ENCODE results near the gene DLL4. TPM values are rescaled to one million over a fixed set of nuclear protein-coding genes. Genes with fewer than 3 reads are reported as not detected.

DLL4 gene
- total and polyA plus RNA-seq, 4 donors, result 5.6 to 8.5 (median 6.7) TPM

DNA sequence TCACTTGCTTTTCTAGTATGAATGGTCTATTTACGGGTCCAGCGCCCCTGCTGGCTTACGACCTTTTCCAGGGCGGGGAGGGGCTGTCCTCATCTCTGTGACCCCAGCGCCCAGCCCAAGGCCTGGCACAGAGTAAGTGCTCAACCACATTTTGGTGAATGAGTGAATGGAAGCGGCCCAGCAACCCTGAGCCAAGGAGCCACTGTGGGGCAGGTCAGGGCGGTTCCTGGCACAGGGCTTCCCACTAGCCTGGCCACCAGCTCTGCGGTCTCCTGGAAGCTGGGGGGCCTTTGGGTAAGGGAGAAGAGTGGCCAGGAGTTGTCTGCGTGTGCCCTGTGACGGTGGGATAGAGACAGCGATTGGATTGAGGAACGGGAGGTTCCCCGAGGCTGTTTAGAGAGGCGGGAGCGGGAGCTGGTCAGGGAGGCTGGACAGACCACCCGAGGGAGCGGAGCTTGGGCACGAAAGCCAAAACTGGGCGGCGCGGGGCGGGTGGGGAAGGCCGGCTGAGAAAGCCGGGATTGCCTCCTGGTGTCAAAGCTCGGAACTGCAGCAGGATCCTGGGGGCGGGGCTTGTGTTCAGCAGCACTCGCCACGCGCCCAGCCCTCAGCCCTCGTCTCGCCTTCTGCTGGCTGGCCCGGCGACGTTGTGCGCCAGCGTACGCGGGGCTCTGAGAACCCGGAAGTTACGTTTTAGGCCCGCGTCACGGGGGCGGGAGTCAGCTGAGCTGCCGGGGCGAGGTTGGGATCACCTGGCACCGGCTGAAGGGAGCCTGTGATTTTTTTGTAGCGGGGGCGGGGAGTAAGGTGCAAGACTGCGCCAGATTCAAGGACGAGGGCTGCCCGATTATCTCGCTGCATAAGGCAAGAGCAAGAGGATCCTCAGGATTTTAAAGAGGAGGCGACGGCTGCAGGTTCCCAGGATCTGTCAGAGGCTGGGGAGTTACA lies 35.1 kb upstream of the DLL4 start, which contains the start of gene VPS18:
Gene VPS18 (plus strand): TSS at position 718 of the 948 bp plus-strand sequence. CDS start 319 bp downstream, outside the sequence.
- Histone ChIP-seq H3K9me3 (ENCODE audit: control insufficient read depth, insufficient read depth, low read length) (no peaks in the 10 kb centered on the region), H3K4me1 (ENCODE audit: control insufficient read depth, insufficient read depth, low read length) (peaks cover 25% of the 10 kb centered on the region), H3K4me3 (ENCODE audit: low read depth, low read length) (peak within 1 kb of the TSS; percentile 87), H3K27me3 (ENCODE audit: control insufficient read depth, insufficient read depth, low read length) (no peaks in the 10 kb centered on the region), H3K36me3 (ENCODE audit: control insufficient read depth, insufficient read depth, low read length) (peaks cover 27% of the 10 kb centered on the region), H3K27ac (ENCODE audit: low read depth, low read length) (peak within 1 kb of the TSS; percentile 93)
- DNase-seq (ENCODE audit: low read depth in 4 of 6, low spot score in 6 of 6), result peak; percentile 94 to 99 (median 96)
- 2% methylated on average over 55 of the region's 55 CpGs for WGBS (ENCODE audit: insufficient coverage)

DNA sequence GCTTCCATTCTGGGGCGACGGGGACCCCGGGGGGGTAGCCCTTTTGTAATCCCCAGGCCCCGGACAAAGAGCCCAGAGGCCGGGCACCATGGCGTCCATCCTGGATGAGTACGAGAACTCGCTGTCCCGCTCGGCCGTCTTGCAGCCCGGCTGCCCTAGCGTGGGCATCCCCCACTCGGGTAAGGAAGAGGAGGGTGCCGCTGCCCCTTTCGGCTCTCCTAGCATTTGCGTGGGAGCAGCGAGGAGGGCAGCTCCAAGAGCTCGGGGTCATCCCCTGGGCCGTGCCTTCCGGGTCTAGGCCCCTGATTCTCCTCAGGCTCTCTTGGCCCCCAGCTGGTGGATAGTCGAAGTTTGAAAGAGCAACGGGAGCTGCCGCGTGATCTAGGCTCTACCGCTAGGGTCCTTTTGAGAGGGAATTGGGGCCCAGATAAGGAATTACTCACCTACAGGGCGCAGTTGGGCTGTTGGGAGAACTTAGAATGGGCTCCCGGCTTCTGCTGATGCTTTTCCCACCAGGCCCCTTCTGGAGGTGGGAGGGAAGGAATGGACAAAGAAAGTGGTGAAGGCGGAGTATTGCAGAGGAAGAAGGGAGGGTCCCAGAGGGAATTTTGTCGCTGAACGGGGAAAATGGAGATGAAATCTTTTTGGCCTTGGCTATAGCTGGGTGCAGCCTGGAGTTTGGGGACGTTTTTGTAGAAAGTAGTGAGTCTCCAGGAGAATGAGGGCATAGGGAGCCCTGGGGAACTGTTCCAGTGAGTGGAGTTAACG lies 34.3 kb upstream of the DLL4 start:
- H3K4me1 ChIP-seq (ENCODE audit: control insufficient read depth, insufficient read depth, low read length), result peaks cover 25% of the 10 kb centered on the region
- no peaks in the 10 kb centered on the region for H3K9me3 ChIP-seq (ENCODE audit: control insufficient read depth, insufficient read depth, low read length)
- under 1% methylated on average over 31 of the region's 33 CpGs for WGBS (ENCODE audit: insufficient coverage)
- H3K27me3 ChIP-seq (ENCODE audit: control insufficient read depth, insufficient read depth, low read length), result no peaks in the 10 kb centered on the region
- H3K27ac ChIP-seq (ENCODE audit: low read depth, low read length), result peak overlapping the region; percentile 93
- peak overlapping the region; percentile 87 for H3K4me3 ChIP-seq (ENCODE audit: low read depth, low read length)
- DNase-seq (ENCODE audit: low read depth in 4 of 6, low spot score in 6 of 6), result peak in 2 of 6 donors; percentile 39 to 69
- peaks cover 36% of the 10 kb centered on the region for H3K36me3 ChIP-seq (ENCODE audit: control insufficient read depth, insufficient read depth, low read length)

DNA sequence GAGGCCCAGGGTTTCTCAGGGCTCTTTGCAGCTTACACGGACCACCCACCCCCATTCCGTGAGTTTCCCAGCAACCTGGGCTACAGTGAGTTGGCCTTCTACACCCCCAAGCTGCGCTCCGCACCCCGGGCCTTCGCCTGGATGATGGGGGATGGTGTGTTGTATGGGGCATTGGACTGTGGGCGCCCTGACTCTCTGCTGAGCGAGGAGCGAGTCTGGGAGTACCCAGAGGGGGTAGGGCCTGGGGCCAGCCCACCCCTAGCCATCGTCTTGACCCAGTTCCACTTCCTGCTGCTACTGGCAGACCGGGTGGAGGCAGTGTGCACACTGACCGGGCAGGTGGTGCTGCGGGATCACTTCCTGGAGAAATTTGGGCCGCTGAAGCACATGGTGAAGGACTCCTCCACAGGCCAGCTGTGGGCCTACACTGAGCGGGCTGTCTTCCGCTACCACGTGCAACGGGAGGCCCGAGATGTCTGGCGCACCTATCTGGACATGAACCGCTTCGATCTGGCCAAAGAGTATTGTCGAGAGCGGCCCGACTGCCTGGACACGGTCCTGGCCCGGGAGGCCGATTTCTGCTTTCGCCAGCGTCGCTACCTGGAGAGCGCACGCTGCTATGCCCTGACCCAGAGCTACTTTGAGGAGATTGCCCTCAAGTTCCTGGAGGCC lies 29.5 kb upstream of the DLL4 start:
- Histone ChIP-seq H3K36me3 (ENCODE audit: control insufficient read depth, insufficient read depth, low read length) (peaks cover 77% of the 10 kb centered on the region), H3K9me3 (ENCODE audit: control insufficient read depth, insufficient read depth, low read length) (no peaks in the 10 kb centered on the region), H3K4me3 (ENCODE audit: low read depth, low read length) (no peak overlapping the region), H3K4me1 (ENCODE audit: control insufficient read depth, insufficient read depth, low read length) (peaks cover 24% of the 10 kb centered on the region), H3K27me3 (ENCODE audit: control insufficient read depth, insufficient read depth, low read length) (no peaks in the 10 kb centered on the region), H3K27ac (ENCODE audit: low read depth, low read length) (no peak overlapping the region)
- WGBS (ENCODE audit: insufficient coverage), result 96% methylated on average over 27 of the region's 33 CpGs
- no peak for DNase-seq (ENCODE audit: low read depth in 4 of 6, low spot score in 6 of 6)

DNA sequence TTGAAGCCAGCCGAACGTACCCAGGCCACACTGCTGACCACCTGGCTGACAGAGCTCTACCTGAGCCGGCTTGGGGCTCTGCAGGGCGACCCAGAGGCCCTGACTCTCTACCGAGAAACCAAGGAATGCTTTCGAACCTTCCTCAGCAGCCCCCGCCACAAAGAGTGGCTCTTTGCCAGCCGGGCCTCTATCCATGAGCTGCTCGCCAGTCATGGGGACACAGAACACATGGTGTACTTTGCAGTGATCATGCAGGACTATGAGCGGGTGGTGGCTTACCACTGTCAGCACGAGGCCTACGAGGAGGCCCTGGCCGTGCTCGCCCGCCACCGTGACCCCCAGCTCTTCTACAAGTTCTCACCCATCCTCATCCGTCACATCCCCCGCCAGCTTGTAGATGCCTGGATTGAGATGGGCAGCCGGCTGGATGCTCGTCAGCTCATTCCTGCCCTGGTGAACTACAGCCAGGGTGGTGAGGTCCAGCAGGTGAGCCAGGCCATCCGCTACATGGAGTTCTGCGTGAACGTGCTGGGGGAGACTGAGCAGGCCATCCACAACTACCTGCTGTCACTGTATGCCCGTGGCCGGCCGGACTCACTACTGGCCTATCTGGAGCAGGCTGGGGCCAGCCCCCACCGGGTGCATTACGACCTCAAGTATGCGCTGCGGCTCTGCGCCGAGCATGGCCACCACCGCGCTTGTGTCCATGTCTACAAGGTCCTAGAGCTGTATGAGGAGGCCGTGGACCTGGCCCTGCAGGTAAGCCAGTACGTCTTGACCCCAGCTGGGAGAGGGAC lies 28.7 kb upstream of the DLL4 start:
- Histone ChIP-seq H3K4me3 (ENCODE audit: low read depth, low read length) (no peak overlapping the region), H3K36me3 (ENCODE audit: control insufficient read depth, insufficient read depth, low read length) (peaks cover 81% of the 10 kb centered on the region), H3K9me3 (ENCODE audit: control insufficient read depth, insufficient read depth, low read length) (no peaks in the 10 kb centered on the region), H3K27me3 (ENCODE audit: control insufficient read depth, insufficient read depth, low read length) (no peaks in the 10 kb centered on the region), H3K4me1 (ENCODE audit: control insufficient read depth, insufficient read depth, low read length) (peaks cover 19% of the 10 kb centered on the region), H3K27ac (ENCODE audit: low read depth, low read length) (no peak overlapping the region)
- no peak for DNase-seq (ENCODE audit: low read depth in 4 of 6, low spot score in 6 of 6)
- 96% methylated on average over 36 of the region's 36 CpGs for WGBS (ENCODE audit: insufficient coverage)

DNA sequence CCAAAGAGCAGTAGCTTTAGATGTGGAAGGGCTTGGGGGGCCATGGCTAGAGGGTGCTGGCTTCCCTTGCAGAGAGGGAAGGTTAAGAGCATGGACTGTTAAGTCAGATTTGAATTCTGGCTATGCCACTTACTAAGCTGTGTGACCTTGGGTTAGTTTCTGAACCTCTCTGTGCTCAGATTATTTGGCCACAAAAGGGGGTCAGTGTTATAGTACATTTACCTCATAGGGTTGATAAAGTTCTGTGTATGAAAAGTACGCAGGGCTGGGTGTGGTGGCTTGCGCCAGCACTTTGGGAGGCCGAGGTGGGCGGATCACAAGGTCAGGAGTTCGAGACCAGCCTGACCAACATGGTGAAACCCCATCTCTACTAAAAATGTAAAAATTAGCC lies 28.1 kb upstream of the DLL4 start:
- WGBS (ENCODE audit: insufficient coverage), result no CpG with 5 or more reads among the region's 5 CpGs
- Histone ChIP-seq H3K27me3 (ENCODE audit: control insufficient read depth, insufficient read depth, low read length) (no peaks in the 10 kb centered on the region), H3K4me3 (ENCODE audit: low read depth, low read length) (no peak overlapping the region), H3K4me1 (ENCODE audit: control insufficient read depth, insufficient read depth, low read length) (peaks cover 19% of the 10 kb centered on the region), H3K36me3 (ENCODE audit: control insufficient read depth, insufficient read depth, low read length) (peaks cover 78% of the 10 kb centered on the region), H3K27ac (ENCODE audit: low read depth, low read length) (no peak overlapping the region), H3K9me3 (ENCODE audit: control insufficient read depth, insufficient read depth, low read length) (no peaks in the 10 kb centered on the region)
- no peak for DNase-seq (ENCODE audit: low read depth in 4 of 6, low spot score in 6 of 6)

DNA sequence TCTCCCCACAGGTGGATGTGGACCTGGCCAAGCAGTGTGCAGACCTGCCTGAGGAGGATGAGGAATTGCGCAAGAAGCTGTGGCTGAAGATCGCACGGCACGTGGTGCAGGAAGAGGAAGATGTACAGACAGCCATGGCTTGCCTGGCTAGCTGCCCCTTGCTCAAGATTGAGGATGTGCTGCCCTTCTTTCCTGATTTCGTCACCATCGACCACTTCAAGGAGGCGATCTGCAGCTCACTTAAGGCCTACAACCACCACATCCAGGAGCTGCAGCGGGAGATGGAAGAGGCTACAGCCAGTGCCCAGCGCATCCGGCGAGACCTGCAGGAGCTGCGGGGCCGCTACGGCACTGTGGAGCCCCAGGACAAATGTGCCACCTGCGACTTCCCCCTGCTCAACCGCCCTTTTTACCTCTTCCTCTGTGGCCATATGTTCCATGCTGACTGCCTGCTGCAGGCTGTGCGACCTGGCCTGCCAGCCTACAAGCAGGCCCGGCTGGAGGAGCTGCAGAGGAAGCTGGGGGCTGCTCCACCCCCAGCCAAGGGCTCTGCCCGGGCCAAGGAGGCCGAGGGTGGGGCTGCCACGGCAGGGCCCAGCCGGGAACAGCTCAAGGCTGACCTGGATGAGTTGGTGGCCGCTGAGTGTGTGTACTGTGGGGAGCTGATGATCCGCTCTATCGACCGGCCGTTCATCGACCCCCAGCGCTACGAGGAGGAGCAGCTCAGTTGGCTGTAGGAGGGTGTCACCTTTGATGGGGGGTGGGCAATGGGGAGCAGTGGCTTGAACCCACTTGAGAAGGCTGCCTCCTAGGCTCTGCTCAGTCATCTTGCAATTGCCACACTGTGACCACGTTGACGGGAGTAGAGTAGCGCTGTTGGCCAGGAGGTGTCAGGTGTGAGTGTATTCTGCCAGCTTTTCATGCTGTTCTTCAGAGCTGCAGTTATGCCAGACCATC lies 26.3 kb upstream of the DLL4 start:
- no peak overlapping the region for H3K4me3 ChIP-seq (ENCODE audit: low read depth, low read length)
- H3K4me1 ChIP-seq (ENCODE audit: control insufficient read depth, insufficient read depth, low read length), result peaks cover 37% of the 10 kb centered on the region
- H3K36me3 ChIP-seq (ENCODE audit: control insufficient read depth, insufficient read depth, low read length), result peaks cover 81% of the 10 kb centered on the region
- H3K27me3 ChIP-seq (ENCODE audit: control insufficient read depth, insufficient read depth, low read length), result no peaks in the 10 kb centered on the region
- WGBS (ENCODE audit: insufficient coverage), result 85% methylated on average over 33 of the region's 33 CpGs
- no peak overlapping the region for H3K27ac ChIP-seq (ENCODE audit: low read depth, low read length)
- peak in 1 of 6 donors; percentile 7 for DNase-seq (ENCODE audit: low read depth in 4 of 6, low spot score in 6 of 6)
- H3K9me3 ChIP-seq (ENCODE audit: control insufficient read depth, insufficient read depth, low read length), result no peaks in the 10 kb centered on the region

DNA sequence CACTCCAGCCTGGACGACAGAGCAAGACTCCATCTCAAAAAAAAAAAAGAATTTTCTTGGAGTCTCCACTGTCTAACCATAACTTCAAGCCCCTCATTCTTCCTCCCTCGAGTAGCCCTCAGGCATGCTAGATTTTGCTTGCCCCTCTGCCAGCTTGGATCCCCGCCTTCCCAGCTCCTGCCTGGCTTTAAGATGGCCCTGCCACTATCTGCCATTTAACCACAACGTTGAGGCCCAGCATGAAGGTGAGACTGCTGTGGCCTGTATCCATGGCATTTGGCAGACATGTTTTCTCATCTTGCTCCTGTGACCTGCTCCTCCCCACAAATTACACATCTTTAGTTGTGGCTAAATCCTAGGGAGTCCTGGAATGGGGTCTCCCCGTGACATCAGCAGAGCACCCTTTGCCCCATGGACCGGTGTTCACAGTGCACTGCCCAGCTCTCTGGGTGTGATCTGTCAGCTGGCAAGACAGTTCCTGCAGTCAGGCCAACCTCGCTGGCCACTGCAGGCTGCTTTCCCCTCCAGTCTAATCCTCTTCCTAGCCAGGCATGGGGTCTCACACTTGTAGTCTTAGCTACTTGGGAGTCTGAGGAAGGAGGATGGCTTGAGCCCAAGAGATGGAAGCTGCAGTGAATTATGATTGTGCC lies 24.5 kb upstream of the DLL4 start:
- peaks cover 47% of the 10 kb centered on the region for H3K4me1 ChIP-seq (ENCODE audit: control insufficient read depth, insufficient read depth, low read length)
- no peak overlapping the region for H3K4me3 ChIP-seq (ENCODE audit: low read depth, low read length)
- H3K27me3 ChIP-seq (ENCODE audit: control insufficient read depth, insufficient read depth, low read length), result no peaks in the 10 kb centered on the region
- H3K36me3 ChIP-seq (ENCODE audit: control insufficient read depth, insufficient read depth, low read length), result peaks cover 63% of the 10 kb centered on the region
- 85% methylated on average over 6 of the region's 7 CpGs for WGBS (ENCODE audit: insufficient coverage)
- DNase-seq (ENCODE audit: low read depth in 4 of 6, low spot score in 6 of 6), result no peak
- H3K9me3 ChIP-seq (ENCODE audit: control insufficient read depth, insufficient read depth, low read length), result no peaks in the 10 kb centered on the region
- no peak overlapping the region for H3K27ac ChIP-seq (ENCODE audit: low read depth, low read length)
